Upper lobe of left lung (tissue), 6 donors: ENCODE measurements around the gene LPXN. TPM values are rescaled to one million over a fixed set of nuclear protein-coding genes. Genes with fewer than 3 reads are reported as not detected.

ENCODE experiments used
- ATAC-seq, 2 donors: fragments of 200-7000 bp; cut with Tn5 transposase; one replicate each; pipeline ENCODE4 v1.9.1; 2022; ENCODE audit warnings: mild to moderate bottlenecking in 2 of 2, moderate library complexity in 2 of 2; ENCODE audit not compliant: low FRiP score in 2 of 2
- DNase-seq, 2 donors: peaks; one replicate each; pipeline ENCODE4 v3.0.0-alpha.2; 2019 to 2020
- H3K27ac ChIP-seq, 4 donors: fragments of 200-600 bp; sonication (generic); one replicate each; pipeline ENCODE4 v1.5.1; 2016 to 2019
- H3K27me3 ChIP-seq, 4 donors: fragments of 200-600 bp; sonication (generic); one replicate each; pipeline ENCODE4 v1.5.1; 2017 to 2019
- H3K36me3 ChIP-seq, 4 donors: fragments of 200-600 bp; sonication (generic); one replicate each; pipeline ENCODE4 v1.5.1; 2016 to 2019
- H3K4me1 ChIP-seq, 4 donors: fragments of 200-600 bp; sonication (generic); one replicate each; pipeline ENCODE4 v1.5.1; 2018 to 2019
- H3K4me3 ChIP-seq, 4 donors: fragments of 200-600 bp; sonication (generic); one replicate each; pipeline ENCODE4 v1.5.1; 2017 to 2019; ENCODE audit warnings: mild to moderate bottlenecking in 2 of 4, moderate library complexity in 1 of 4
- H3K9me3 ChIP-seq, 4 donors: fragments of 200-600 bp; sonication (generic); one replicate each; pipeline ENCODE4 v1.5.1; 2018 to 2019
- EP300 ChIP-seq, 4 donors: sonication (generic); formaldehyde crosslinking; IDR thresholded peaks; one replicate each; pipeline ENCODE4 v1.5.1; 2017; ENCODE audit warnings: antibody characterized with exemption in 4 of 4, control low read depth in 2 of 4
- POLR2A ChIP-seq, 4 donors: fragments of 450-650 bp; IDR thresholded peaks; one replicate each; pipeline ENCODE4 v1.5.1; 2016 to 2017; ENCODE audit warnings: antibody characterized with exemption in 4 of 4, mild to moderate bottlenecking in 2 of 4
- POLR2AphosphoS5 ChIP-seq, 2 donors: sonication (generic); formaldehyde crosslinking; IDR thresholded peaks; one replicate each; pipeline ENCODE4 v1.5.1; 2017; ENCODE audit warnings: antibody characterized with exemption in 2 of 2
- WGBS, 2 donors: methylation state at CpG; one replicate each; pipeline ENCODE4 v1.1.5; 2017 to 2018; 5-methylcytosine and 5-hydroxymethylcytosine counted together
- total RNA-seq, 6 donors: library from RNA; depleted of rRNA in 4 of 6; stranded (reverse); fragments of >200 nt in 4 of 6; gene quantifications; one replicate each; pipeline versions ENCODE4 v1.1.0 to v1.2.1, GENCODE V29; 2016 to 2021
- TF ChIP-seq, protein P1 (sequence below), 6 experiments: fragments of 450-650 bp in 4 of 6; fragments of 200-600 bp in 2 of 6; sonication (generic) in 2 of 6; IDR thresholded peaks; one replicate each; pipeline ENCODE4 v1.5.1; 2016 to 2019; ENCODE audit warnings: antibody characterized with exemption in 6 of 6
- donor health status: DM: no; HTN: no; CAD: no; lungs with moderate emphysema.
- donor health status: DM: no; HTN: yes; CAD: no; lungs with severe emphysema.

The LPXN gene
- total RNA-seq, 6 donors from 2014 or later, result 17.2 to 52.8 (median 34.1) TPM

- H3K9me3 ChIP-seq, result no peaks in the 10 kb centered on the region
- 96 to 97% methylated on average over 6 of the region's 6 CpGs for WGBS, 2 donors
- no peak for ATAC-seq
- DNase-seq, result peak in 1 of 2 donors; percentile 21
- peak overlapping the region in 3 of 4 donors; percentile 2 to 59 (median 4) for H3K27ac ChIP-seq
- H3K4me1 ChIP-seq, result peaks cover 11 to 39% (median 27%) of the 10 kb centered on the region in 4 donors
- H3K27me3 ChIP-seq, result no peaks in the 10 kb centered on the region
- no peak for TF ChIP-seq EP300 (IDR thresholded peaks at IDR 0.05)
- TF ChIP-seq, protein P1, sequence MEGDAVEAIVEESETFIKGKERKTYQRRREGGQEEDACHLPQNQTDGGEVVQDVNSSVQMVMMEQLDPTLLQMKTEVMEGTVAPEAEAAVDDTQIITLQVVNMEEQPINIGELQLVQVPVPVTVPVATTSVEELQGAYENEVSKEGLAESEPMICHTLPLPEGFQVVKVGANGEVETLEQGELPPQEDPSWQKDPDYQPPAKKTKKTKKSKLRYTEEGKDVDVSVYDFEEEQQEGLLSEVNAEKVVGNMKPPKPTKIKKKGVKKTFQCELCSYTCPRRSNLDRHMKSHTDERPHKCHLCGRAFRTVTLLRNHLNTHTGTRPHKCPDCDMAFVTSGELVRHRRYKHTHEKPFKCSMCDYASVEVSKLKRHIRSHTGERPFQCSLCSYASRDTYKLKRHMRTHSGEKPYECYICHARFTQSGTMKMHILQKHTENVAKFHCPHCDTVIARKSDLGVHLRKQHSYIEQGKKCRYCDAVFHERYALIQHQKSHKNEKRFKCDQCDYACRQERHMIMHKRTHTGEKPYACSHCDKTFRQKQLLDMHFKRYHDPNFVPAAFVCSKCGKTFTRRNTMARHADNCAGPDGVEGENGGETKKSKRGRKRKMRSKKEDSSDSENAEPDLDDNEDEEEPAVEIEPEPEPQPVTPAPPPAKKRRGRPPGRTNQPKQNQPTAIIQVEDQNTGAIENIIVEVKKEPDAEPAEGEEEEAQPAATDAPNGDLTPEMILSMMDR (IDR thresholded peaks at IDR 0.05), result no peak
- no peak for TF ChIP-seq POLR2AphosphoS5 (IDR thresholded peaks at IDR 0.05)
- TF ChIP-seq POLR2A (IDR thresholded peaks at IDR 0.05), result no peak
- peaks cover 0 to 35% (median 26%) of the 10 kb centered on the region in 4 donors for H3K36me3 ChIP-seq
- no peak overlapping the region for H3K4me3 ChIP-seq
Measured at GRCh38 chr11:58527429-58527828, 48.2 kb downstream of the LPXN start.

DNA sequence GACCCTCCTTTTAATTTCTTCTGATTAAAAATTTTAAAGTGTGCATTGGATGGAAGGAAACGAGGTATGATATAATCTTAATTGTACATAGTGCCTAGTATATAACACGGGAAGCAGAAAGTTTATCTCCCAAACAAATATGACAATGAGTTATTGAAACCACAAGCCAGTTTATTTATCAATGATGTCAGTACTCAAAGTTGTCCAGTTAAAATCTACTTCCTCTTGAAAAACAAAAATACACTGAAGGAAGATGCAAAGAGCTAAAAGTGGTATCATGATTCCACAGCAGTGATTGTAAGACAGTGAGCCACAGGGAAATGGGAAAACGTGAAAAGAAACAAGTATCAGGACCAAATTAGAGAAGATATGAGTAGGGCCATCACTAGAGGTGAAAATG is 48.9 kb downstream of the LPXN start:
- WGBS, 2 donors, result 31 to 52% methylated on average over 3 of the region's 3 CpGs
- peak overlapping the region in 3 of 4 donors; percentile 2 to 59 (median 4) for H3K27ac ChIP-seq
- no peak for ATAC-seq

GRCh38 chr11:58525037-58525614 is 50.5 kb downstream of the LPXN start:
- Histone ChIP-seq H3K4me3 (no peak overlapping the region), H3K27ac (peak overlapping the region; percentile 0 to 64 (median 22)), H3K9me3 (no peaks in the 10 kb centered on the region), H3K27me3 (no peaks in the 10 kb centered on the region), H3K4me1 (peaks cover 11 to 39% (median 27%) of the 10 kb centered on the region in 4 donors), H3K36me3 (peaks cover 0 to 17% (median 12%) of the 10 kb centered on the region in 4 donors)
- ATAC-seq, result peak in 1 of 2 donors; percentile 63
- TF ChIP-seq POLR2AphosphoS5 (IDR thresholded peaks at IDR 0.05), result peak in 1 of 2 donors; percentile 9
- TF ChIP-seq, protein P1 (IDR thresholded peaks at IDR 0.05), result no peak
- no peak for TF ChIP-seq POLR2A (IDR thresholded peaks at IDR 0.05)
- no peak for TF ChIP-seq EP300 (IDR thresholded peaks at IDR 0.05)
- WGBS, 2 donors, result 16 to 20% methylated on average over 6 of the region's 6 CpGs
- no peak for DNase-seq

More for the DNA sequence above, 48.9 kb downstream of the LPXN start:
- Histone ChIP-seq H3K36me3 (peaks cover 0 to 28% (median 19%) of the 10 kb centered on the region in 4 donors), H3K4me1 (peaks cover 11 to 39% (median 27%) of the 10 kb centered on the region in 4 donors), H3K9me3 (no peaks in the 10 kb centered on the region), H3K4me3 (no peak overlapping the region), H3K27me3 (no peaks in the 10 kb centered on the region)
- TF ChIP-seq POLR2AphosphoS5 (IDR thresholded peaks at IDR 0.05), result no peak
- no peak for DNase-seq

- ATAC-seq (peak; percentile 91 to 93), DNase-seq (peak in 1 of 2 donors; percentile 45)
- Histone ChIP-seq H3K9me3 (no peaks in the 10 kb centered on the region), H3K4me1 (peaks cover 11 to 39% (median 27%) of the 10 kb centered on the region in 4 donors), H3K27me3 (no peaks in the 10 kb centered on the region), H3K36me3 (peaks cover 0 to 17% (median 8%) of the 10 kb centered on the region in 4 donors), H3K27ac (peak overlapping the region in 3 of 4 donors; percentile 0 to 64 (median 40)), H3K4me3 (no peak overlapping the region)
- TF ChIP-seq POLR2AphosphoS5 (IDR thresholded peaks at IDR 0.05) (no peak), POLR2A (IDR thresholded peaks at IDR 0.05) (no peak), EP300 (IDR thresholded peaks at IDR 0.05) (no peak)
- TF ChIP-seq, protein P1 (IDR thresholded peaks at IDR 0.05), result peak; percentile 34 to 68 (median 66)
- 22 to 33% methylated on average over 7 of the region's 7 CpGs for WGBS, 2 donors
Measured at GRCh38 chr11:58524232-58525036, 51.2 kb downstream of the LPXN start.

GRCh38 chr11:58513747-58514367 is 61.8 kb downstream of the LPXN start:
- ATAC-seq (peak in 1 of 2 donors; percentile 67), DNase-seq (no peak)
- no peak overlapping the region for H3K4me3 ChIP-seq
- 41 to 45% methylated on average over 5 of the region's 5 CpGs for WGBS, 2 donors
- no peaks in the 10 kb centered on the region for H3K27me3 ChIP-seq
- H3K27ac ChIP-seq, result no peak overlapping the region
- H3K36me3 ChIP-seq, result no peaks in the 10 kb centered on the region
- H3K4me1 ChIP-seq, result no peaks in the 10 kb centered on the region
- TF ChIP-seq POLR2AphosphoS5 (IDR thresholded peaks at IDR 0.05) (no peak), POLR2A (IDR thresholded peaks at IDR 0.05) (no peak)
- TF ChIP-seq, protein P1 (IDR thresholded peaks at IDR 0.05), result peak in 5 of 6 experiments; percentile 38 to 62 (median 58)
- H3K9me3 ChIP-seq, result no peaks in the 10 kb centered on the region
